HepG2 (cell line): Measurements from ENCODE around the gene FAM219B. TPM values are rescaled to one million over a fixed set of nuclear protein-coding genes. Genes with fewer than 3 reads are reported as not detected.

Experiments
- CEBPB ChIP-seq: IDR thresholded peaks from 2 replicates; pipeline ENCODE4 v1.6.1; 2011; ENCODE audit warnings: low read depth, low read length, improper control_type of control experiment, borderline replicate concordance
- HMG20A ChIP-seq: IDR thresholded peaks from 2 replicates; pipeline ENCODE4 v1.6.1; 2016; ENCODE audit warnings: borderline replicate concordance
- HNRNPLL ChIP-seq: fragments of 200-400 bp; formaldehyde crosslinking; IDR thresholded peaks from 2 replicates; pipeline ENCODE4 v1.6.1; 2017; ENCODE audit warnings: mild to moderate bottlenecking, low read depth, low read length; ENCODE audit not compliant: poor library complexity, severe bottlenecking
- MTF1 ChIP-seq: sonication (generic); formaldehyde crosslinking; IDR thresholded peaks from 2 replicates; pipeline ENCODE4 v1.5.0; 2020; ENCODE audit warnings: missing genetic modification reagents
- MXD4 ChIP-seq: IDR thresholded peaks from 2 replicates; pipeline ENCODE4 v1.6.1; 2016; ENCODE audit warnings: mild to moderate bottlenecking, missing biosample characterization, missing genetic modification reagents
- NRL ChIP-seq: sonication (generic); formaldehyde crosslinking; IDR thresholded peaks from 2 replicates; pipeline ENCODE4 v1.5.0; 2020; ENCODE audit warnings: missing genetic modification reagents, mild to moderate bottlenecking, moderate library complexity, borderline replicate concordance
- PITX1 ChIP-seq: sonication (generic); formaldehyde crosslinking; IDR thresholded peaks from 2 replicates; pipeline ENCODE4 v1.5.1; 2020; ENCODE audit warnings: mild to moderate bottlenecking, missing genetic modification reagents
- SNAI1 ChIP-seq: sonication (generic); formaldehyde crosslinking; IDR thresholded peaks from 2 replicates; pipeline ENCODE4 v1.5.0; 2020; ENCODE audit warnings: mild to moderate bottlenecking, missing genetic modification reagents, borderline replicate concordance
- SP140L ChIP-seq: sonication (generic); formaldehyde crosslinking; IDR thresholded peaks from 2 replicates; pipeline ENCODE4 v1.4.0; 2020; ENCODE audit warnings: missing genetic modification reagents, borderline replicate concordance
- TCF7L2 ChIP-seq: IDR thresholded peaks from 2 replicates; pipeline ENCODE4 v1.6.1; 2011; ENCODE audit warnings: mild to moderate bottlenecking, low read depth, low read length, moderate library complexity
- ZMAT3 ChIP-seq: sonication (generic); formaldehyde crosslinking; conservative IDR thresholded peaks from 2 replicates; pipeline ENCODE4 v1.7.0; 2021; ENCODE audit warnings: missing genetic modification reagents
- ZNF12 ChIP-seq: sonication (generic); formaldehyde crosslinking; IDR thresholded peaks from 2 replicates; pipeline ENCODE4 v1.5.0; 2020; ENCODE audit warnings: missing genetic modification reagents
- ZNF143 ChIP-seq: sonication (generic); formaldehyde crosslinking; IDR thresholded peaks from 2 replicates; pipeline ENCODE4 v1.4.0; 2020; ENCODE audit warnings: missing genetic modification reagents
- ZNF235 ChIP-seq: sonication (generic); formaldehyde crosslinking; IDR thresholded peaks from 2 replicates; pipeline ENCODE4 v1.8.1; 2023; ENCODE audit warnings: mild to moderate bottlenecking, missing genetic modification reagents, borderline replicate concordance
- ZNF253 ChIP-seq: sonication (generic); formaldehyde crosslinking; IDR thresholded peaks from 2 replicates; pipeline ENCODE4 v1.8.0; 2022; ENCODE audit warnings: mild to moderate bottlenecking, missing genetic modification reagents, borderline replicate concordance
- ZNF709 ChIP-seq: sonication (generic); formaldehyde crosslinking; IDR thresholded peaks from 2 replicates; pipeline ENCODE4 v1.5.0; 2020; ENCODE audit warnings: mild to moderate bottlenecking, missing genetic modification reagents
- ZNF747 ChIP-seq: sonication (generic); formaldehyde crosslinking; IDR thresholded peaks from 2 replicates; pipeline ENCODE4 v1.8.1; 2023; ENCODE audit warnings: missing genetic modification reagents, mild to moderate bottlenecking, borderline replicate concordance
- ZNF781 ChIP-seq: sonication (generic); formaldehyde crosslinking; IDR thresholded peaks from 2 replicates; pipeline ENCODE4 v1.5.1; 2020; ENCODE audit warnings: borderline replicate concordance, mild to moderate bottlenecking, missing genetic modification reagents; ENCODE audit errors: not compliant biosample characterization
- ZNF883 ChIP-seq: sonication (generic); formaldehyde crosslinking; IDR thresholded peaks from 2 replicates; pipeline ENCODE4 v1.5.1; 2020; ENCODE audit warnings: mild to moderate bottlenecking, missing genetic modification reagents; ENCODE audit errors: not compliant biosample characterization
- ZSCAN21 ChIP-seq: sonication (generic); formaldehyde crosslinking; IDR thresholded peaks from 2 replicates; pipeline ENCODE4 v1.8.0; 2022; ENCODE audit warnings: mild to moderate bottlenecking, missing genetic modification reagents, moderate library complexity, borderline replicate concordance
- polyA plus RNA-seq, 8 experiments: library from polyadenylated mRNA; depleted of rRNA in 3 of 8; stranded (reverse) in 7 of 8; unstranded in 1 of 8; fragments of >200 nt; fragmentation: Illumina TruSeq in 4 of 8; extraction: Trizol in 4 of 8; gene quantifications; 2 replicates each; pipeline versions ENCODE4 v1.2.1 to v1.2.3, GENCODE V29; 2011 to 2016; ENCODE audit warnings: low read depth in 4 of 8, missing spikeins in 1 of 8, mixed read lengths in 1 of 8; ENCODE audit not compliant: insufficient read depth in 1 of 8
- total RNA-seq, 5 experiments: library from RNA; depleted of rRNA; stranded (reverse); fragments of >200 nt; fragmentation: Illumina TruSeq; extraction: Trizol; gene quantifications; 2 replicates each; pipeline ENCODE4 v1.2.3, GENCODE V29; 2016; ENCODE audit warnings: low read depth in 1 of 5
- TF ChIP-seq, protein P1 (sequence below), 2 experiments: sonication (generic) in 1 of 2; formaldehyde crosslinking in 1 of 2; IDR thresholded peaks; 2 replicates each; pipeline versions ENCODE4 v1.5.1 to v1.6.1; 2011 to 2020; ENCODE audit warnings: borderline replicate concordance in 1 of 2, low read depth in 1 of 2, low read length in 1 of 2, mild to moderate bottlenecking in 1 of 2, missing genetic modification reagents in 1 of 2, moderate library complexity in 1 of 2
- TF ChIP-seq, protein P2 (sequence below): fragments of 450-650 bp; IDR thresholded peaks from 2 replicates; pipeline ENCODE4 v1.6.1; 2017; ENCODE audit warnings: mild to moderate bottlenecking
- TF ChIP-seq, protein P3 (sequence below): IDR thresholded peaks from 2 replicates; pipeline ENCODE4 v1.6.1; 2018; ENCODE audit warnings: missing genetic modification reagents

Gene FAM219B
- total and polyA plus RNA-seq, 2 of the 13 experiments (the other 11 are each of a cell fraction or from before 2014, with no cell fraction given) = 36.6 to 50.2 TPM

DNA sequence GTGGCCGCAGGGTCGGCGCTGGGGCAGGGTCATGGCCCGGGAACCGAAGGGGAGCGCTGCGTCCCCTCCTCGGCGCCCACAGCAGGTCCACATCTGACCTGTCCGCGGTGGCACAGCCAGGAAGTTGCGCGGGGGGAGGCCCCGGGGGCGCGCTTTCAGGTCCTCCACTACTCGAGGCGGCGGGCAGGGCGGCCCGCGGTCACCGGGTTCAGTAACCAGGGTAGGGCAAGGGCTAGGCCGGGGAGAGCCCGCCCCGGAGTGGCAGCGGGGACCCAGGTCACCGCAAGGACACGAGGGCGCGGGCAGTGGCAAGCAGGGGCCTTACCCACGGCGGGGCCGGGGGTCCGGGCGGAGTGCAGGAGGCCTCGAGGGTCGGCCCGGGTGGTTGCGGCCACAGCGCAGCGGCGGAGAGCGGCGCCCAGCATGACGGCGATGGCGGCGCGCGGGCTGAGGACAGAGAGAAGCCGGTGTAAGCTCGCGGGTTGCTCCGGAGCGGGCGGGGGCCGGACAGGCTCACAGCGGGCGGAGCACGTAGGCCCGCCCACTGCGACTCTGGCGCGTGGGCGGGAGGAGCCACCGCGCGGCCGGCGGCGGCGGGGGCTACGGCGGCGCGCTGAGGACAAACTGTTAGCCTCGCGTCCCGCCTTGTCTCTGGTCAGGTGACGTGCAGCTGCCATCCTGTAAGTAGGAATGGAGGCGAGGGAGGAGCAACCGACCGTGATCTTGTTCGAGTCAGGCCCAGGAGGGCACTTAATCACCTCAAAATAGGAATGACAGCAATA is 31.1 kb upstream of the FAM219B start, which contains the start of gene COX5A (continued):
- TF ChIP-seq ZNF143 (CRISPR knock-in tag) (no peak), HMG20A (CRISPR knock-in tag) (no peak), HNRNPLL (peak; percentile 91), ZNF253 (CRISPR knock-in tag) (no peak), MXD4 (CRISPR knock-in tag) (0 out of 2 replicates have a peak, but pooled peaks have one; percentile 48), SNAI1 (CRISPR knock-in tag) (no peak), PITX1 (CRISPR knock-in tag) (no peak), ZNF883 (CRISPR knock-in tag) (peak; percentile 81), SP140L (CRISPR knock-in tag) (no peak), ZNF781 (CRISPR knock-in tag) (no peak), TCF7L2 (no peak), CEBPB (no peak), ZNF747 (CRISPR knock-in tag) (peak; percentile 88; the same call in 1 of the 2 replicates), MTF1 (CRISPR knock-in tag) (peak; percentile 40; the same call in 1 of the 2 replicates), ZNF709 (CRISPR knock-in tag) (peak; percentile 93), ZNF235 (CRISPR knock-in tag) (no peak), NRL (peak; percentile 82; the same call in 1 of the 2 replicates), ZSCAN21 (CRISPR knock-in tag) (peak; percentile 91; the same call in 1 of the 2 replicates), ZNF12 (no peak; the same call in 1 of the 2 replicates), ZMAT3 (CRISPR knock-in tag) (0 out of 2 replicates have a peak, but pooled peaks have one; percentile 54)
- TF ChIP-seq, protein P1, sequence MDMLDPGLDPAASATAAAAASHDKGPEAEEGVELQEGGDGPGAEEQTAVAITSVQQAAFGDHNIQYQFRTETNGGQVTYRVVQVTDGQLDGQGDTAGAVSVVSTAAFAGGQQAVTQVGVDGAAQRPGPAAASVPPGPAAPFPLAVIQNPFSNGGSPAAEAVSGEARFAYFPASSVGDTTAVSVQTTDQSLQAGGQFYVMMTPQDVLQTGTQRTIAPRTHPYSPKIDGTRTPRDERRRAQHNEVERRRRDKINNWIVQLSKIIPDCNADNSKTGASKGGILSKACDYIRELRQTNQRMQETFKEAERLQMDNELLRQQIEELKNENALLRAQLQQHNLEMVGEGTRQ (IDR thresholded peaks at IDR 0.05; ENCODE audit: low read depth, low read length) = peak; percentile 66
- TF ChIP-seq, protein P1 (CRISPR knock-in tag; IDR thresholded peaks at IDR 0.05; ENCODE audit: borderline replicate concordance) = peak; percentile 46; the same call in 1 of the 2 replicates
- TF ChIP-seq, protein P2, sequence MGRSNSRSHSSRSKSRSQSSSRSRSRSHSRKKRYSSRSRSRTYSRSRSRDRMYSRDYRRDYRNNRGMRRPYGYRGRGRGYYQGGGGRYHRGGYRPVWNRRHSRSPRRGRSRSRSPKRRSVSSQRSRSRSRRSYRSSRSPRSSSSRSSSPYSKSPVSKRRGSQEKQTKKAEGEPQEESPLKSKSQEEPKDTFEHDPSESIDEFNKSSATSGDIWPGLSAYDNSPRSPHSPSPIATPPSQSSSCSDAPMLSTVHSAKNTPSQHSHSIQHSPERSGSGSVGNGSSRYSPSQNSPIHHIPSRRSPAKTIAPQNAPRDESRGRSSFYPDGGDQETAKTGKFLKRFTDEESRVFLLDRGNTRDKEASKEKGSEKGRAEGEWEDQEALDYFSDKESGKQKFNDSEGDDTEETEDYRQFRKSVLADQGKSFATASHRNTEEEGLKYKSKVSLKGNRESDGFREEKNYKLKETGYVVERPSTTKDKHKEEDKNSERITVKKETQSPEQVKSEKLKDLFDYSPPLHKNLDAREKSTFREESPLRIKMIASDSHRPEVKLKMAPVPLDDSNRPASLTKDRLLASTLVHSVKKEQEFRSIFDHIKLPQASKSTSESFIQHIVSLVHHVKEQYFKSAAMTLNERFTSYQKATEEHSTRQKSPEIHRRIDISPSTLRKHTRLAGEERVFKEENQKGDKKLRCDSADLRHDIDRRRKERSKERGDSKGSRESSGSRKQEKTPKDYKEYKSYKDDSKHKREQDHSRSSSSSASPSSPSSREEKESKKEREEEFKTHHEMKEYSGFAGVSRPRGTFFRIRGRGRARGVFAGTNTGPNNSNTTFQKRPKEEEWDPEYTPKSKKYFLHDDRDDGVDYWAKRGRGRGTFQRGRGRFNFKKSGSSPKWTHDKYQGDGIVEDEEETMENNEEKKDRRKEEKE = no peak
- TF ChIP-seq, protein P3, sequence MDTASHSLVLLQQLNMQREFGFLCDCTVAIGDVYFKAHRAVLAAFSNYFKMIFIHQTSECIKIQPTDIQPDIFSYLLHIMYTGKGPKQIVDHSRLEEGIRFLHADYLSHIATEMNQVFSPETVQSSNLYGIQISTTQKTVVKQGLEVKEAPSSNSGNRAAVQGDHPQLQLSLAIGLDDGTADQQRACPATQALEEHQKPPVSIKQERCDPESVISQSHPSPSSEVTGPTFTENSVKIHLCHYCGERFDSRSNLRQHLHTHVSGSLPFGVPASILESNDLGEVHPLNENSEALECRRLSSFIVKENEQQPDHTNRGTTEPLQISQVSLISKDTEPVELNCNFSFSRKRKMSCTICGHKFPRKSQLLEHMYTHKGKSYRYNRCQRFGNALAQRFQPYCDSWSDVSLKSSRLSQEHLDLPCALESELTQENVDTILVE (CRISPR knock-in tag) = peak; percentile 70
